ENCODE results near the gene CISH. TPM values are rescaled to one million over a fixed set of nuclear protein-coding genes. Genes with fewer than 3 reads are reported as not detected.

Gene CISH
- total and polyA plus RNA-seq, 10 of the 15 experiments (the other 5 are each of a cell fraction or from before 2014, with no cell fraction given), result 0.21 to 4.4 (median 1.8) TPM

- peaks cover 35% of the 10 kb centered on the region for H3K4me1 ChIP-seq (ENCODE audit: control insufficient read depth, insufficient read depth, low read length)
- no TSS peak for BruUV-seq (replicated peaks)
- FAIRE-seq (no peak), ATAC-seq (no peak), DNase-seq (ENCODE audit: low read depth, low spot score) (no peak)
- H3K27ac ChIP-seq (ENCODE audit: control insufficient read depth, insufficient read depth), result no peak overlapping the region
- no peak overlapping the region for H2AFZ ChIP-seq (ENCODE audit: control insufficient read depth, low read depth, low read length)
- H3K27me3 ChIP-seq (replicated peaks in 1 of 2; ENCODE audit: control insufficient read depth in 2 of 2, insufficient read depth in 2 of 2, low read length in 1 of 2), result no peaks in the 10 kb centered on the region
- ChIA-PET CTCF (interaction anchor here (0.6 to 11.1 kb wide), 4 partner anchors 15 to 345 kb away, joined by 3 to 317 read pairs (median 84); partner anchors contain the start of genes C3orf18, CISH, HEMK1 and MAPKAPK3), SMC1A (ENCODE audit: uncharacterized antibody, unreplicated experiment) (interaction anchor here (8.1 to 10.0 kb wide), 2 partner anchors 14 to 27 kb away, joined by 93 to 186 read pairs; partner anchors contain the start of genes CISH, HEMK1 and MAPKAPK3), RAD21 (ENCODE audit: unreplicated experiment) (interaction anchor here (1.2 to 8.2 kb wide), 6 partner anchors 10 to 65 kb away, joined by 3 to 135 read pairs (median 6); partner anchors contain the start of genes CISH and HEMK1), POLR2A (interaction anchor here (0.7 to 7.0 kb wide), 5 partner anchors 16 to 250 kb away, joined by 3 to 54 read pairs (median 5); partner anchors contain the start of genes C3orf18, CISH and HEMK1)
- H3K9ac ChIP-seq (ENCODE audit: control insufficient read depth, insufficient read depth, low read length), result no peak overlapping the region
- H4K20me1 ChIP-seq (ENCODE audit: control insufficient read depth, insufficient read depth), result no peaks in the 10 kb centered on the region
- no peaks in the 10 kb centered on the region for H3K36me3 ChIP-seq (ENCODE audit: control insufficient read depth in 2 of 2, insufficient read depth in 2 of 2, low read length in 1 of 2)
- WGBS (ENCODE audit: insufficient coverage, insufficient replicate concordance, low lambda C conversion rate, missing lambda C conversion rate), result 59% methylated on average over 3 of the region's 3 CpGs
- H3K4me2 ChIP-seq (ENCODE audit: control insufficient read depth, insufficient read depth), result no peak overlapping the region
- intact Hi-C loops (cut with micrococcal nuclease; ENCODE audit: unreplicated experiment) (no loop called here), in situ Hi-C loops (cut with MboI) (no loop called here)
- H3K9me3 ChIP-seq (replicated peaks; ENCODE audit: control insufficient read depth, insufficient read depth, low read length), result no peaks in the 10 kb centered on the region
- H3K4me3 ChIP-seq, result no peak overlapping the region
- H3K79me2 ChIP-seq (ENCODE audit: control insufficient read depth, insufficient read depth, low read length), result no peaks in the 10 kb centered on the region
- TF ChIP-seq RELB (IDR thresholded peaks at IDR 0.05; ENCODE audit: low read depth) (no peak), POU2F2 (IDR thresholded peaks at IDR 0.05; ENCODE audit: borderline replicate concordance, low read depth, low read length) (no peak), PBX3 (IDR thresholded peaks at IDR 0.05; ENCODE audit: insufficient replicate concordance, low read depth, low read length) (no peak), ASH2L (IDR thresholded peaks at IDR 0.05; ENCODE audit: borderline replicate concordance, low read depth) (no peak), STAT3 (IDR thresholded peaks at IDR 0.05; ENCODE audit: low read depth, low read length) (no peak), NR2F1 (conservative IDR thresholded peaks at IDR 0.05) (no peak), SUPT20H (IDR thresholded peaks at IDR 0.05; ENCODE audit: borderline replicate concordance, control insufficient read depth, low read depth, low read length) (no peak), RCOR1 (conservative IDR thresholded peaks at IDR 0.05; ENCODE audit: low read depth, low read length) (no peak), BHLHE40 (IDR thresholded peaks at IDR 0.05; ENCODE audit: borderline replicate concordance in 1 of 2, low read depth in 2 of 2, low read length in 1 of 2) (no peak), POLR2A (IDR thresholded peaks at IDR 0.05; ENCODE audit: low read depth, low read length) (no peak), MEF2B (IDR thresholded peaks at IDR 0.05; ENCODE audit: partially characterized antibody, poor library complexity, severe bottlenecking) (no peak)
- TF ChIP-seq, protein P1, sequence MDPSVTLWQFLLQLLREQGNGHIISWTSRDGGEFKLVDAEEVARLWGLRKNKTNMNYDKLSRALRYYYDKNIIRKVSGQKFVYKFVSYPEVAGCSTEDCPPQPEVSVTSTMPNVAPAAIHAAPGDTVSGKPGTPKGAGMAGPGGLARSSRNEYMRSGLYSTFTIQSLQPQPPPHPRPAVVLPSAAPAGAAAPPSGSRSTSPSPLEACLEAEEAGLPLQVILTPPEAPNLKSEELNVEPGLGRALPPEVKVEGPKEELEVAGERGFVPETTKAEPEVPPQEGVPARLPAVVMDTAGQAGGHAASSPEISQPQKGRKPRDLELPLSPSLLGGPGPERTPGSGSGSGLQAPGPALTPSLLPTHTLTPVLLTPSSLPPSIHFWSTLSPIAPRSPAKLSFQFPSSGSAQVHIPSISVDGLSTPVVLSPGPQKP (IDR thresholded peaks at IDR 0.05; ENCODE audit: low read depth, low read length), result no peak
- TF ChIP-seq, protein P2, sequence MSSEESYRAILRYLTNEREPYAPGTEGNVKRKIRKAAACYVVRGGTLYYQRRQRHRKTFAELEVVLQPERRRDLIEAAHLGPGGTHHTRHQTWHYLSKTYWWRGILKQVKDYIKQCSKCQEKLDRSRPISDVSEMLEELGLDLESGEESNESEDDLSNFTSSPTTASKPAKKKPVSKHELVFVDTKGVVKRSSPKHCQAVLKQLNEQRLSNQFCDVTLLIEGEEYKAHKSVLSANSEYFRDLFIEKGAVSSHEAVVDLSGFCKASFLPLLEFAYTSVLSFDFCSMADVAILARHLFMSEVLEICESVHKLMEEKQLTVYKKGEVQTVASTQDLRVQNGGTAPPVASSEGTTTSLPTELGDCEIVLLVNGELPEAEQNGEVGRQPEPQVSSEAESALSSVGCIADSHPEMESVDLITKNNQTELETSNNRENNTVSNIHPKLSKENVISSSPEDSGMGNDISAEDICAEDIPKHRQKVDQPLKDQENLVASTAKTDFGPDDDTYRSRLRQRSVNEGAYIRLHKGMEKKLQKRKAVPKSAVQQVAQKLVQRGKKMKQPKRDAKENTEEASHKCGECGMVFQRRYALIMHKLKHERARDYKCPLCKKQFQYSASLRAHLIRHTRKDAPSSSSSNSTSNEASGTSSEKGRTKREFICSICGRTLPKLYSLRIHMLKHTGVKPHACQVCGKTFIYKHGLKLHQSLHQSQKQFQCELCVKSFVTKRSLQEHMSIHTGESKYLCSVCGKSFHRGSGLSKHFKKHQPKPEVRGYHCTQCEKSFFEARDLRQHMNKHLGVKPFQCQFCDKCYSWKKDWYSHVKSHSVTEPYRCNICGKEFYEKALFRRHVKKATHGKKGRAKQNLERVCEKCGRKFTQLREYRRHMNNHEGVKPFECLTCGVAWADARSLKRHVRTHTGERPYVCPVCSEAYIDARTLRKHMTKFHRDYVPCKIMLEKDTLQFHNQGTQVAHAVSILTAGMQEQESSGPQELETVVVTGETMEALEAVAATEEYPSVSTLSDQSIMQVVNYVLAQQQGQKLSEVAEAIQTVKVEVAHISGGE (CRISPR knock-in tag; IDR thresholded peaks at IDR 0.05), result no peak
These were observed 24.9 kb downstream of the CISH start for GRCh38 chr3:50586763-50587070.

Data from GM12878 (cell line).